ENCODE data around the gene MLN. TPM values are rescaled to one million over a fixed set of nuclear protein-coding genes. Genes with fewer than 3 reads are reported as not detected.

The MLN gene
- total RNA-seq, 1 donor from 2014 or later = not detected

DNA sequence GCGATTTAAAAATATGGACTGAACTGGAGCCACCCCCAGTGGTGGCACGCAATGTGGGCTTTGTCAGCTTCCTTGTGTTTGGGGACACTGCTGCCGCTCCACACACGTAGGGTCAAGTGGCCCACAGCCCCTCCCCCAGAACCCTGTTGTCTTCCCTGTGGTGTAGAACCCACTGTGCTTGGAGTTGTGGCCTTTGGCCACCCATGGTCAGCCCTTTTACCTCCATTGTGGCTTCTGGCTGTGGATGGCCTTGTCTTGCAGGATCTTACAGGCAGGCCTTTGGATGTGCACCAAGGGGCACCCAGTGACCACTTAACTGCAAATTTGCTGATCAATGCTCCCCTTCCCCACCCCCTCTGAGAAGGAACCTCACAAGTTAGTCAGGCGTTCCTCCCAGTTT, 12.9 kb downstream of the MLN start:
- no peak overlapping the region for H3K27ac Mint-ChIP-seq
- no peak for DNase-seq (ENCODE audit: low spot score, unreplicated experiment)
- peaks cover 24% of the 10 kb centered on the region for H3K4me1 Mint-ChIP-seq (ENCODE audit: low read depth)
- no peak overlapping the region for H3K4me3 Mint-ChIP-seq (ENCODE audit: low read depth)
- H3K9me3 Mint-ChIP-seq (ENCODE audit: low read depth) = no peaks in the 10 kb centered on the region
- H3K36me3 Mint-ChIP-seq (ENCODE audit: insufficient read depth) = peaks cover 2% of the 10 kb centered on the region
- peaks cover 6% of the 10 kb centered on the region for H3K27me3 Mint-ChIP-seq
- TF ChIP-seq, protein P1, sequence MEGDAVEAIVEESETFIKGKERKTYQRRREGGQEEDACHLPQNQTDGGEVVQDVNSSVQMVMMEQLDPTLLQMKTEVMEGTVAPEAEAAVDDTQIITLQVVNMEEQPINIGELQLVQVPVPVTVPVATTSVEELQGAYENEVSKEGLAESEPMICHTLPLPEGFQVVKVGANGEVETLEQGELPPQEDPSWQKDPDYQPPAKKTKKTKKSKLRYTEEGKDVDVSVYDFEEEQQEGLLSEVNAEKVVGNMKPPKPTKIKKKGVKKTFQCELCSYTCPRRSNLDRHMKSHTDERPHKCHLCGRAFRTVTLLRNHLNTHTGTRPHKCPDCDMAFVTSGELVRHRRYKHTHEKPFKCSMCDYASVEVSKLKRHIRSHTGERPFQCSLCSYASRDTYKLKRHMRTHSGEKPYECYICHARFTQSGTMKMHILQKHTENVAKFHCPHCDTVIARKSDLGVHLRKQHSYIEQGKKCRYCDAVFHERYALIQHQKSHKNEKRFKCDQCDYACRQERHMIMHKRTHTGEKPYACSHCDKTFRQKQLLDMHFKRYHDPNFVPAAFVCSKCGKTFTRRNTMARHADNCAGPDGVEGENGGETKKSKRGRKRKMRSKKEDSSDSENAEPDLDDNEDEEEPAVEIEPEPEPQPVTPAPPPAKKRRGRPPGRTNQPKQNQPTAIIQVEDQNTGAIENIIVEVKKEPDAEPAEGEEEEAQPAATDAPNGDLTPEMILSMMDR (IDR thresholded peaks at IDR 0.05; ENCODE audit: unreplicated experiment) = no peak

DNA sequence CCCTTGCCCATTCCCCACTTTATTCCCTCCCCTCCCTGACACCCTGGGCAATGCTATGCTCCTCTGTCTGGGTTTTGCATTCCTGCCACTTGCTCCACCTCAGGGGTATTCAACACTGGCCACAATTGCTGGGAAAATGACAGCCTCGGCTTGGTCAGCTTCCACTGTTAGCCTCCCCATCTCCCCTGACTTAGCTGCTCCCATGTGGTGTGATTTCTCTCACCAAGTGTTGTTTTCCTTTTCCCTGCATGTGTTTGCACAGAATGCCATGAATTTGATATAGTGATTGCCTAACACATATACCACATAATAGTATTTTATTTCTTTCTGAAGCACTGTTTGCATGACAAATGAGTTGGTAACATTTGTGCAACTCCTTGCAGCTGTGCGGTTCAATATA, 13.4 kb downstream of the MLN start:
- H3K4me3 Mint-ChIP-seq (ENCODE audit: low read depth) = peak overlapping the region; percentile 40
- TF ChIP-seq, protein P1 (IDR thresholded peaks at IDR 0.05; ENCODE audit: unreplicated experiment) = no peak
- no peak overlapping the region for H3K27ac Mint-ChIP-seq
- H3K9me3 Mint-ChIP-seq (ENCODE audit: low read depth) = no peaks in the 10 kb centered on the region
- H3K36me3 Mint-ChIP-seq (ENCODE audit: insufficient read depth) = peaks cover 2% of the 10 kb centered on the region
- peaks cover 24% of the 10 kb centered on the region for H3K4me1 Mint-ChIP-seq (ENCODE audit: low read depth)
- DNase-seq (ENCODE audit: low spot score, unreplicated experiment) = no peak
- peaks cover 6% of the 10 kb centered on the region for H3K27me3 Mint-ChIP-seq

DNA sequence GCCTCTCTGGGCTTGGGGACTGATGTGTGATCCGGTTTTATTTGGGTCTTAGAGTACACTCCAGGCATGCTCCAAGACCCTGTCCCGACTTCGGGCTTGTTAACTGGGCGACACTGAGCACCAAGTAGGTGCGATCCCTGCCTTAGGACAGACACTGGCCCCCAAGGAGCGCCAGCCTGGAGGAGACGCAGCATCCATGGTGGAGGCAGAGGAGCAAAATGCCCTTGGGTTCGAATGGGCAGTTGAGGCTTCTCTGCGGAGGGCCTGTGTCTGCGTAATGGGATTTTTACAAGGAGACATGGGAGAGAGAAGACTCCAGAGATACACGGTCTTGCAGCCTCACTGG, 14.3 kb downstream of the MLN start:
- Mint-ChIP-seq H3K9me3 (ENCODE audit: low read depth) (no peaks in the 10 kb centered on the region), H3K27ac (peak overlapping the region; percentile 97), H3K4me3 (ENCODE audit: low read depth) (peak overlapping the region; percentile 75), H3K36me3 (ENCODE audit: insufficient read depth) (peaks cover 2% of the 10 kb centered on the region), H3K4me1 (ENCODE audit: low read depth) (peaks cover 19% of the 10 kb centered on the region), H3K27me3 (peaks cover 6% of the 10 kb centered on the region)
- no peak for DNase-seq (ENCODE audit: low spot score, unreplicated experiment)
- TF ChIP-seq, protein P1 (IDR thresholded peaks at IDR 0.05; ENCODE audit: unreplicated experiment) = no peak

DNA sequence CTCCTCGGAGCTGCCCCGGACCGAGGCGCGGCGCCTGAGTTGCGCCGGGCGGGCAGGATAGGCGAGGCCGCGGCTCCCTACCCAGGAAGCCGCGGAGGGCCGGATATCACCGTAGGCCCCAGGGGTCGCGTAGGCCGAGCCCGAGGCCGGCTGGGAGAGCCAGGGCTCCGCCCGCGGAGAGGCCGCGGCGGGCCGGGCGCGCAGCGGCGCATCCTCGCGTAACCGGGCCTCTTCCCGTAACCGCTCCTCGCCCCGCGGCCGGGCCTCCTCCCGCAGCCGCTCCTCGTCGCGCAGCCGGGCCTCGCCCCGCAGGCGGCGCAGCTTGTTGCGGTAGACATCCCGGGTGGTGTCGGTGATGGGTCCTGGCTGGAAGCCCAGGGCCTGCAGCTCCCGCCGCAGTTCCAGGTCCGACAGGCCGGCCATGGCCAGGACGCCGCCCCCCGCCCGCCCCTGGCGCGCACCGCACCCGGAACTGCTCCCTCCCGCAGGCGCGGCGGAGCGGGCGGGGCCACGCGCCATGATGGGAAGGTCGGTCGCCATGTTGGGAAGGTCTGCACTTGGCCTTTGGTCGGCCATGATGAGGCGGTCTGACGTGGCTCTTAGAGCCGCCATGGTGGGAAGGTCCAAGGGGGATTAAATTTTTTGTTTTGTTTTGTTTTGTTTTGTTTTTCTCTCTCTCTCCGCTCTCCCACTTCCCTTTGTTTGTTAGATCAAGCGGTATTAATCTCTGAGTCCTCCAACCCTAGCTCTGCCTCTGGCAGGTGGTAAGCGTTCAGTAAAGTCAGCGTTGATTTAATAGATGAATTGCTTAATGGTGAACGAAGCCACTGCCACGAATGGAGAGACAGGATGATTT, 14.9 kb downstream of the MLN start, which contains the start of gene LEMD2:
TSS of gene LEMD2 (minus strand) at position 437 of the 856 bp plus-strand sequence. CDS start at position 423, 14 bp downstream.
- TF ChIP-seq, protein P1 (IDR thresholded peaks at IDR 0.05; ENCODE audit: unreplicated experiment) = no peak
- Mint-ChIP-seq H3K4me3 (ENCODE audit: low read depth) (peak within 1 kb of the TSS; percentile 99), H3K27me3 (peaks cover 6% of the 10 kb centered on the region), H3K9me3 (ENCODE audit: low read depth) (no peaks in the 10 kb centered on the region), H3K36me3 (ENCODE audit: insufficient read depth) (peaks cover 3% of the 10 kb centered on the region), H3K4me1 (ENCODE audit: low read depth) (peaks cover 19% of the 10 kb centered on the region), H3K27ac (peak within 1 kb of the TSS; percentile 97)
- peak; percentile 83 for DNase-seq (ENCODE audit: low spot score, unreplicated experiment)

DNA sequence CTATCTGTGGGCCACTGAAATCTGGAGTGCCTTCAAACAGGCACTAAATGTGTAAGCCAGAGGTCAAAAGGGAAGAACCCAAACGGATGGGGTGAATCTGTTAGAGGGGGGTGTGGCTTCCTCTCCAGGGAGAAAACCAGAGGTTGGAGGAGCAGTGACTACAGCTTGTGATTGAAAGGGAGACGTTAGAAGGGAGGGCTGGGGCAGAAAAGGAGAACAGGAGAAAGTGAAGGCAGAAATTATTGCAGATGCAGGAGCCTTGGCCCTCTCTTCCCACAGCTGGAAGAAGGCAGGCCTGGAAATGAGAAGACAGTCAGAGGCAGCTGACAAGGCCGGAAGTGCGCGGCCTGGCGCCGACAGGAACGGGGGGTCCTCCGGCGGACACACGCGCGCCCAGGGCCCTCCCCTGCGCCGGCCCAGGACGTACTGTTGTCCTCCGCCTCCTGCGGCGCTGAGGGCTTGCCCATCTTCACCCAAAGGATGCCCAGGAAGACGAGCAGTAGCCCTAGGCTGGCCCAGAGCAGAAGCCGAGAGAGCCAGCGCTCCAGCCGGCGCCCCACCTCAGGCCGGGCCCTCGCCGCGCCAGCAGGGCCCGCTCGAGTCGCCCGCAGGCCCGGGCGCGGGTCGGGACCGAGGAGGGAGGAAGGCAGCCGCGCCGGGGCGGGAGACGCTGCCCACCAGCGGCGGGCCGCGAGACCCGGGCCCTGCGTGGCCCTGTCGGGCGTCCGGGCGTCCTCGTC, 15.7 kb downstream of the MLN start:
- Mint-ChIP-seq H3K36me3 (ENCODE audit: insufficient read depth) (peaks cover 5% of the 10 kb centered on the region), H3K27me3 (peaks cover 6% of the 10 kb centered on the region)

More for the DNA sequence above, 15.7 kb downstream of the MLN start:
- Mint-ChIP-seq H3K27ac (peak overlapping the region; percentile 97), H3K9me3 (ENCODE audit: low read depth) (no peaks in the 10 kb centered on the region), H3K4me3 (ENCODE audit: low read depth) (peak overlapping the region; percentile 99), H3K4me1 (ENCODE audit: low read depth) (peaks cover 19% of the 10 kb centered on the region)
- no peak for DNase-seq (ENCODE audit: low spot score, unreplicated experiment)
- TF ChIP-seq, protein P1 (IDR thresholded peaks at IDR 0.05; ENCODE audit: unreplicated experiment) = no peak

Data from progenitor cell of endocrine pancreas (in vitro differentiated cells).